HG02885 (cell line): ENCODE results near the gene SERPINB13.
A peak's percentile ranks its signal among the peaks of the same experiment; 100 is the strongest.
"Not testable (repeated sequence)": the region's sequence is repeated elsewhere in the genome, so short reads cannot be mapped to it uniquely, and the experiment has no call there.

ENCODE experiments used
- ATAC-seq: cut with Tn5 transposase; IDR thresholded peaks from one replicate; pipeline ENCODE4 v1.9.1; 2021; ENCODE audit warnings: mild to moderate bottlenecking; ENCODE audit not compliant: unreplicated experiment, poor library complexity

Gene SERPINB13

GRCh38 chr18:63588909-63589308, 1.8 kb downstream of the SERPINB13 start:
- no peak for ATAC-seq

GRCh38 chr18:63590373-63590772, 3.2 kb downstream of the SERPINB13 start:
- no peak for ATAC-seq

- no peak for ATAC-seq
Measured at GRCh38 chr18:63590966-63591695, 4.0 kb downstream of the SERPINB13 start.

DNA sequence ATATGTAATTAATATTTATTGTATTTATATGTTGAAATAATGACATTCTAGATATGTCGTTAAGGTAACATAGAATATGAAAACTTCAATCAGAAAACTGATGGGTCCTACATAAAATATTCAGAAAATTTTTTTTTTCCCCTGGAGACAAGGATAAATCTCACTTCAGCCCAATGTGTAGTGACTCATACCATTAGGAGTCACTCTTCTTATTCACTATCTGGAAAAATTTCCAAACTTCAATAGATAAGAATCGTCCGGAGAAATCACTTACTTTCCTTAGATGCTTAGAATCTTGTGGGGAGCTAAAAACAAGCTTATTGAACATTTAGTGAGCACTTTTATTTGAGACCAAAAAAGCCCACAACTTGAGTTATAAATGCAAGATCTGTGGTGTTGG, 4.6 kb downstream of the SERPINB13 start:
- no peak for ATAC-seq

DNA sequence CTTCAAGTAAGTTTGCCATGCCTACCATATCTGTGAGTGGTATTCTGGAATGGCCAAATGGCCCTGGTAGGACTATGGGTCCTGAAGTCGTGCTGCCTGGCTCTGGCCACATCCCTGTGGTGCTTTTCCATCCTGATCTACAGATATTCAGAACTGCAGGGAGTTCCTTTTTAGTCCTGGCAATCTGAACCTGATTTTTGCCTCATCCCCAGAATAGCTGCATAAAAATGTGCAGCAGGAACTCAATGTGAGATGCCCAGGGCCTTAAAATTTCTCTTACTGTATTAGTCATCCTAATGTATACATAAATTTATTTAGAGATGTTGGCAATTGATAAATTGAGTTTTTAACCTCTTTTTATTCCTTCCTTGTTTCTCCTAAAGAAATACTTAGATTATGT, 5.3 kb downstream of the SERPINB13 start:
- ATAC-seq = no peak

DNA sequence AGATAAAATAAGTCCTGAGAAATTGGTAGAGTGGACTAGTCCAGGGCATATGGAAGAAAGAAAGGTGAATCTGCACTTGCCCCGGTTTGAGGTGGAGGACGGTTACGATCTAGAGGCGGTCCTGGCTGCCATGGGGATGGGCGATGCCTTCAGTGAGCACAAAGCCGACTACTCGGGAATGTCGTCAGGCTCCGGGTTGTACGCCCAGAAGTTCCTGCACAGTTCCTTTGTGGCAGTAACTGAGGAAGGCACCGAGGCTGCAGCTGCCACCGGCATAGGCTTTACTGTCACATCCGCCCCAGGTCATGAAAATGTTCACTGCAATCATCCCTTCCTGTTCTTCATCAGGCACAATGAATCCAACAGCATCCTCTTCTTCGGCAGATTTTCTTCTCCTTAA, 9.8 kb downstream of the SERPINB13 start:
- ATAC-seq = no peak

- no peak for ATAC-seq
Measured at GRCh38 chr18:63603355-63603754, 16.2 kb downstream of the SERPINB13 start.

- ATAC-seq = peak; percentile 97
Measured at GRCh38 chr18:63603772-63604171, 16.6 kb downstream of the SERPINB13 start.

GRCh38 chr18:63604791-63605567, 17.8 kb downstream of the SERPINB13 start:
- no peak for ATAC-seq

GRCh38 chr18:63606526-63606925, 19.4 kb downstream of the SERPINB13 start:
- no peak for ATAC-seq

- ATAC-seq = no peak
Measured at GRCh38 chr18:63613420-63613819, 26.3 kb downstream of the SERPINB13 start.

DNA sequence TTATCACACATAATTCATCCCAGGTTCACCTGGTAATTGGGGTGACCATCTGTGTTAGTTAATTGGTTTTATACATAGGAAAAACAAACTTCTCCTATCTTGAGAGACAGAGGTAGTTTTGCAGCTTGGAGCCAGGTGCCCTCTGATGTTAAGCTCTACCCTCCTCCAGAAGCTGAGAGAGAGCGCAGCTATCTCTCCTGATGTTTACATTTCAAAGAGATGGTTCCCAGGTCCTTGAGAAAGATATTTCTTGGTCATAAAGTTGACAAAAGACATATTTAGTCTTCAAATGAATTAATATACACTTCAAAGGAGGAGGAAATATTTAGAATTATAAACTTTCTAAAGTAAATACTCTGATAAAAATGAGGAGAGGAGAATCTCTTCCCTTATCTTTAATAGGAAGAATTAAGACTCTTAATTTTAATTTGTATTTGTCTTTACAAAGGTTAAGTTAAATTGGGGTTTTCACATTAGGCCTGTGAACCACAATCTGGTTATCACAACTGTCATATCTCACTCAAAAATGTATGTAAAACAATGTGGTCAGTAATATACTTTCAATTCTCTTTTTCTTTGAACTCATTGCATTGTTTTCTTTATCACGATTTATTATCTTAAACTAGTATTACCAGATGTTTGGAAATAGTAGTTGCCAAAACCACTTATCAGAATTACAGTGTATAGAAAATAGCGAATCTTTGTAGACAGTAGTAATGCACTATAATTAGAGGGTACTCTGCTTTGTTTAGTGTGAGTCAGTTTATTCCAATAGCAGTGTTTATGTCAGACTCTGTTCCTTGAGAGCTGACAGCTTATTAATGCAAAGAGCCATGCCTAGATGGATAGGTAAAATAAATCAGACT, 30.1 kb downstream of the SERPINB13 start:
- peak; percentile 92 for ATAC-seq

DNA sequence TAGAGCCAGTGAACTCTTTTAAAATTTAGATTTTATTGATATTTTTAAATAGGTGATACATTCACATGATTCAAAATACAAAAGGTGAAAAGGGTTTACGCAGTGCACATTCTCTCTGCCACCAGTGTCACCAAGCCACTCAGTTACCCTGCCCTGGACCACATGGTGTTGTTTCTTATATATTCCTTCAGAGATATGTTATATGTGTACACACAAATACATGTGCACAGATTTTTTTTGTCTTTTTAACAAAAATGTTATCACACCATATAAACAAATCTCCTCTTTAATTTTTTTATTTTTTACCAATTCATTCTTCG, 30.7 kb downstream of the SERPINB13 start:
- ATAC-seq = peak; percentile 8

DNA sequence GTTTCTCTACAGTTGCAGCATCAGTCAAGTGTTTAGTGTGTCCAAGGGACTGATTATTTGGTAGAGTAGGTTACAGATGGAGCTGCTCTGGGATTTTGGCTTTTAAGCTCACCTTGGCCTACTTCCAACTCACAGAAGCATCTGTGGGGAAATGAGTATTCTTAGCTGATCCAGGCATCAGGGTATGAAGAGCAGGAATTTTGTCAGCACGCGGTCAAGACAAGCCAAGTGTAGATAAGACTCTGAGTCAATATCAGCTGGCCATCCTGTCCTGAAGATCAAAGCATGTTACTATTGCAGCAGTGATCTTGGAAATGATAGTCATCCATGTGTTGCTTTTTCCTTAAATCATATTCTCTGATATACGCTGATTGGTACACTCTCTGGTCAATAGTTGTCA, 32.5 kb downstream of the SERPINB13 start:
- no peak for ATAC-seq

DNA sequence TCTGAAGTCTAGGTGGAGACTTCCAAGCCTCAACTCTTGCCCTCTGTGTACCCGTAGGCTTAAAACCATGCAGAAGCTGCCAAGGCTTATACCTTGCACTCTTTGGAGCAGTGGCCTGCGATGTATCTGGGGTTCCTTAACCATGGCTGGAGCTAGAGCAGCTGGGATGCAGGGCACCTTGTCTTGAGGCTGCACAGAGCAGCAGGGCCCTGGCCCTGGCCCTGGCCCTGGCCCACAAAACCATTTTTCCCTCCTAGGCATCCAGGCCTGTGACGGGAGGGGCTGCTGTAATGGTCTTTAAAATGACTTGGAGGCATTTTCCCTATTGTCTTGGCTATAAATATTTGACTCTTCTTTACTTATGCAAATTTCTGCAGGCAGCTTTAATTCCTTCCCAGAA, 37.7 kb downstream of the SERPINB13 start:
- no peak for ATAC-seq

GRCh38 chr18:63626431-63626830, 39.3 kb downstream of the SERPINB13 start:
- ATAC-seq = no peak

DNA sequence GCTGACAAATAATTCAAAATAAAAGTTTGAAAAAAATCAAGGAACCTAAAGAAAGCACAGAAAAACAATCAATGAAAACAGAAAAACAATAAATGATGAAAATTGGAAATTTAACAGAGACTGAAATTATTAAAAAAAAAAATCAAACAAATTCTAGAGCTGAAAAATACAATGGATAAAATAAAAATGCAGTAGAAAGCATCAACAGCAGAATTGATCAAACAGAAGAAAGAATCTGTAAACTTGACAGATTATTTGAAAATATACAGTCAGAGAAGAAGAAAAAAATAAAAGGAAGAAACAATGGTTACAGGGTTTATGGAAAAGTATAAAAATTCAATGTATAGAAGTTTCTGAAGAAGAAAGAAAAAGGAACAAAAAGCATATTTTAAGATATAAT, 40.7 kb downstream of the SERPINB13 start:
- ATAC-seq = no peak

GRCh38 chr18:63637703-63638102, 50.6 kb downstream of the SERPINB13 start:
- ATAC-seq = no peak

DNA sequence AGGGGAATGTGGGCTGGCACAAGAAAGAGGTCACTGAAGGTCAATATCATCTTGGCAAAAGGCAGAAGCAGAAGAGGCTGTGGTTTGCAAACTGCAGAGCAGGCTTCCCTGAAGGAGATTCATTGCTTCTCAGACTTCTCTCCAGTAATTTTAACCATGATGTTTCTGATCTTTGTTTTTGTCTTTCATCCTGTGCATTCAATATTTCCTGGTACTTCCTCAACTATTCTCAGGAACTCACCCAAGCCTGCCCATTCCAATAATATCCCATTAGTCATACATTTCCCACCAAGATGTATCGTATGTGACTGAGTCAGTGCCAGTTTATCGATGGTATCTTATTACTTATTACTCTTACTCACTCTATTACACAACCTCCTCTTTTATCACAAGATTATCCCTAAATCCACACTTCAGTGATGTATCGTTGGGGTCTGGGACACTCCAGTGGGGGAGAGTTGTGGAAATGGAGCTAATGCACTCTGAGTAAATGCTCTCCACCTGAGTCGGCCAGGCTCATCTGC, 54.1 kb downstream of the SERPINB13 start:
- not testable (repeated sequence) for ATAC-seq

DNA sequence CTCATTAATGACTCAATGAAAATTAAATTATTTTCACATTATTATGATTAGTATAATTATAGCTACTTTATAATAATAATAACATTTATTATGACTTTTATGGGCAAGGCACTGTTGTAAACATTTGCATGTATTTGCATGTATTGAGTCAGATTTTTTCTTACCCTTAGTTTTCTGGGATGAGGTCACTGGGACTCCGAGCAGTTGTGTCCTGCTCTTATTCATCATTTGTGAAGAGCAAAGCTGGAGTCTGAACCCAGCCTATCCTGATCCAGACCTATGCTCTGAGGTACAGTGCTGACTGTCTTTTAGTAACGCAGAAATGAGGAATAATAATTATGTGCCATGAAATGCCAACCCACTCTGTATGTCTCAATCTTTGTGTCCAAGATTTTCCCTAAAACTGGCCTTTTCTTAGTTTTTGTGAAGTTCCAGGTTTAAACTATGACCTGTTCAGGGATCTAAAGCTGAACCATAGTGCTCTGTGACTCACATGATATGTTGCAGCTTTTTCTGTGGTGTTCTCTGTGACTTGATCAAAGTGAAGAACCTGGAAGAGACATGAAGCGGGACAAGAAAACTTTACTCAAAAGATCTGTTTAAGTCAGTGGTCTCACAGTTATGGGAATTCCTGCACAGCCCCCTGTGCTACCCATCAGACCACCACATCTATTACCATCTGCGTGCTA, 55.7 kb downstream of the SERPINB13 start:
- not testable (repeated sequence) for ATAC-seq
